Heart right ventricle (tissue), 16 donors: Measurements from ENCODE around the gene KLF1. TPM values are rescaled to one million over a fixed set of nuclear protein-coding genes. Genes with fewer than 3 reads are reported as not detected.
"Not testable (repeated sequence)": the region's sequence is repeated elsewhere in the genome, so short reads cannot be mapped to it uniquely, and the experiment has no call there.

Source experiments
- ATAC-seq, 8 donors: fragments of 200-7000 bp; cut with Tn5 transposase; one replicate each; pipeline ENCODE4 v1.9.1; 2020; ENCODE audit warnings: mild to moderate bottlenecking in 8 of 8, moderate library complexity in 8 of 8, moderate number of reproducible peaks in 1 of 8
- DNase-seq, 2 donors: peaks; one replicate each; pipeline ENCODE4 v3.0.0-alpha.2; 2020
- H3K27ac ChIP-seq, 10 donors: fragments of 200-600 bp; sonication (generic) in 2 of 10; one replicate each; pipeline versions ENCODE4 v1.5.0 to v1.8.0; 2020 to 2022; ENCODE audit warnings: mild to moderate bottlenecking in 3 of 10
- H3K27me3 ChIP-seq, 7 donors: fragments of 200-600 bp; one replicate each; pipeline ENCODE4 v1.8.0; 2021 to 2022; ENCODE audit warnings: mild to moderate bottlenecking in 2 of 7
- H3K36me3 ChIP-seq, 9 donors: fragments of 200-600 bp; sonication (generic) in 1 of 9; one replicate each; pipeline versions ENCODE4 v1.5.0 to v1.8.0; 2020 to 2022; ENCODE audit warnings: mild to moderate bottlenecking in 2 of 9
- H3K4me1 ChIP-seq, 9 donors: fragments of 200-600 bp; sonication (generic) in 1 of 9; one replicate each; pipeline versions ENCODE4 v1.5.0 to v1.8.0; 2020 to 2022; ENCODE audit warnings: mild to moderate bottlenecking in 4 of 9
- H3K4me3 ChIP-seq, 10 donors: fragments of 200-600 bp; sonication (generic) in 2 of 10; one replicate each; pipeline versions ENCODE4 v1.5.0 to v1.8.0; 2020 to 2022; ENCODE audit warnings: mild to moderate bottlenecking in 7 of 10, moderate library complexity in 2 of 10
- H3K9me3 ChIP-seq, 11 donors: fragments of 200-600 bp in 10 of 11; sonication (generic) in 2 of 11; one replicate each; pipeline versions ENCODE4 v1.5.0 to v1.8.0; 2013 to 2022; ENCODE audit warnings: mild to moderate bottlenecking in 2 of 11, control low read depth in 1 of 11, moderate library complexity in 1 of 11
- WGBS, 2 donors: extraction: QIAGEN DNeasy Blood & Tissue Kit; methylation state at CpG; one replicate each; pipeline ENCODE4 v1.1.7; 2013; ENCODE audit warnings: inconsistent platforms in 1 of 2; 5-methylcytosine and 5-hydroxymethylcytosine counted together
- intact Hi-C, 10 donors: fragments of 100-400 bp; cut with DNase I; formaldehyde crosslinking; loops; one replicate each; pipeline versions ENCODE4 v1.11.1 to v1.14.2; 2022
- polyA plus RNA-seq, 2 donors: library from polyadenylated mRNA; stranded (reverse); fragments of 200-250 nt; gene quantifications; one replicate each; pipeline ENCODE4 v1.2.3, GENCODE V29; 2013
- total RNA-seq, 10 donors: library from RNA; stranded (reverse); fragmentation: NEBNext Ultra II Directional in 3 of 10; extraction: Animal tissue kit (Norgen Biotek cat#: 25700) in 3 of 10; gene quantifications; one replicate each; pipeline versions ENCODE4 v1.2.1 to v1.2.4, GENCODE V29; 2021 to 2023
- TF ChIP-seq, protein P1 (sequence below), 9 donors: fragments of 200-600 bp; sonication (generic) in 2 of 9; IDR thresholded peaks; one replicate each; pipeline versions ENCODE4 v1.5.0 to v1.8.0; 2021 to 2022; ENCODE audit warnings: antibody characterized with exemption in 9 of 9, mild to moderate bottlenecking in 5 of 9, moderate library complexity in 1 of 9
- donor health status: Arrhythmogenic right ventricular cardiomyopathy.
- donor health status: ischemic (EF 13 %, LVEDD 7.1; RV severe dilation, severe dysfunction).
- donor health status: healthy with polysubstance abuse.
- donor health status: DM: no; HTN: yes; CAD: no.
- donor health status: DM: no; HTN: no; CAD: no.
- donor health status: ischemic (EF 25% LVEDD 6.9; RV normal size, moderate dysfunction).
- donor health status: ischemic (EF 25% LVEDD 5.7; RV mildly dilated, moderate dysfunction).
- donor health status: healthy.
- donor health status: DM: yes; HTN: yes; CAD: no.
- donor health status: Ischemic cardiomyopathy.
- donor health status: ischemic (EF 35%, LVEDD 5.7; RV mildly dilated, moderate dysfunction).
- donor health status: nonischemic (EF 11% LVEDD 7.7; RV severe dilation, severe dysfunction).
- donor health status: DM: yes; HTN: yes; CAD: no.
- donor health status: PGD.
- donor health status: ischemic (EF 29% LVEDD 5.4; RV normal size, mild dysfunction).
- donor health status: nonischemic (EF 23%, LVEDD 6.1; RV moderate dilation, normal function).

The KLF1 gene
- total and polyA plus RNA-seq, 12 donors = 0.13 TPM; not detected in 11

DNA sequence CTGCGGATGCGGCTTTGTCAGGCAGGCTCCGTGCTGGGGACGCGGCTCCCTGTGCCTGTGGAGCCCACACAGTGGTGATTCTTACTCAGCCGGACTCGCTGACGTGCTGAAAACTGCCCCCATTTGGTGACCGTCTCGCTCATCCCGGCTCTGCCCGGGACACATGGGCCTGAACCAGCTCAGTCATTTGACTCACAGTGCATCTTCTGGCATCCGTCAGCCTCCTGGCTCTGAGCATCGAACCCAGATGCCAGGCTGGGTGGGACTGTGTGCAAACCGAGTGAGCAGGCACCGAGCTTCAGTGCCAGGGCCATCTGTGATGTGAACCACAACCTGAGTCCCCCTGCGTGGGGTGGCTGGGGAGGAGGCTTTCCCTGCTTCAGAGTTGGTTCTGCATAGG, 9.5 kb upstream of the KLF1 start:
- ATAC-seq = no peak
- Histone ChIP-seq H3K36me3 (peaks cover 0 to 75% (median 0%) of the 10 kb centered on the region in 9 donors), H3K27ac (no peak overlapping the region), H3K27me3 (no peaks in the 10 kb centered on the region), H3K9me3 (no peaks in the 10 kb centered on the region), H3K4me3 (no peak overlapping the region), H3K4me1 (peaks cover 6 to 12% (median 9%) of the 10 kb centered on the region in 9 donors)
- TF ChIP-seq, protein P1, sequence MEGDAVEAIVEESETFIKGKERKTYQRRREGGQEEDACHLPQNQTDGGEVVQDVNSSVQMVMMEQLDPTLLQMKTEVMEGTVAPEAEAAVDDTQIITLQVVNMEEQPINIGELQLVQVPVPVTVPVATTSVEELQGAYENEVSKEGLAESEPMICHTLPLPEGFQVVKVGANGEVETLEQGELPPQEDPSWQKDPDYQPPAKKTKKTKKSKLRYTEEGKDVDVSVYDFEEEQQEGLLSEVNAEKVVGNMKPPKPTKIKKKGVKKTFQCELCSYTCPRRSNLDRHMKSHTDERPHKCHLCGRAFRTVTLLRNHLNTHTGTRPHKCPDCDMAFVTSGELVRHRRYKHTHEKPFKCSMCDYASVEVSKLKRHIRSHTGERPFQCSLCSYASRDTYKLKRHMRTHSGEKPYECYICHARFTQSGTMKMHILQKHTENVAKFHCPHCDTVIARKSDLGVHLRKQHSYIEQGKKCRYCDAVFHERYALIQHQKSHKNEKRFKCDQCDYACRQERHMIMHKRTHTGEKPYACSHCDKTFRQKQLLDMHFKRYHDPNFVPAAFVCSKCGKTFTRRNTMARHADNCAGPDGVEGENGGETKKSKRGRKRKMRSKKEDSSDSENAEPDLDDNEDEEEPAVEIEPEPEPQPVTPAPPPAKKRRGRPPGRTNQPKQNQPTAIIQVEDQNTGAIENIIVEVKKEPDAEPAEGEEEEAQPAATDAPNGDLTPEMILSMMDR (IDR thresholded peaks at IDR 0.05) = no peak
- intact Hi-C loops = no loop called here
- WGBS, 2 donors = 96 to 97% methylated on average over 17 of the region's 17 CpGs
- no peak for DNase-seq

DNA sequence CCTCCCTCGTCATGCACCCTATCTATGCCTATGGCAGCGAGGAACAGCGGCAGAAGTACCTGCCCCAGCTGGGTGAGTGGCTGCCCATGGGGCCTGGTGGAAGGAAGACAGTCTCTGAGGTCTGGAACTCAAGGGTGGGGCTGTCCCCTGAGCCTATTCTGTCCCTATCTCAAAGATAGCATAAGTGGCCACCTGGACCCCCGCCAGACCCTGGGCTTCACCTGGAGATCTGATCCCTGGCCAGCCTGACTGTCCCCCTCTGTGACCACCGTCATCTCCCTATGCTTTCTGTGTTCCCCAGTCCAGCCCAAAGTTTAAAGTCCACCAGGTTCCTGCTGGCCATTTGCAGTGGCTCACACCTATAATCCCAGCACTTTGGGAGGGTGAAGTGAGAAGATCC, 6.6 kb upstream of the KLF1 start:
- DNase-seq = no peak
- peaks cover 0 to 57% (median 0%) of the 10 kb centered on the region in 9 donors for H3K36me3 ChIP-seq
- no peak overlapping the region for H3K4me3 ChIP-seq
- no peak overlapping the region for H3K27ac ChIP-seq
- H3K9me3 ChIP-seq = no peaks in the 10 kb centered on the region
- TF ChIP-seq, protein P1 (IDR thresholded peaks at IDR 0.05) = no peak
- no peaks in the 10 kb centered on the region for H3K27me3 ChIP-seq
- H3K4me1 ChIP-seq = peaks cover 6 to 18% (median 12%) of the 10 kb centered on the region in 9 donors
- intact Hi-C loops = no loop called here
- WGBS, 2 donors = 92 to 95% methylated on average over 5 of the region's 5 CpGs
- no peak for ATAC-seq

DNA sequence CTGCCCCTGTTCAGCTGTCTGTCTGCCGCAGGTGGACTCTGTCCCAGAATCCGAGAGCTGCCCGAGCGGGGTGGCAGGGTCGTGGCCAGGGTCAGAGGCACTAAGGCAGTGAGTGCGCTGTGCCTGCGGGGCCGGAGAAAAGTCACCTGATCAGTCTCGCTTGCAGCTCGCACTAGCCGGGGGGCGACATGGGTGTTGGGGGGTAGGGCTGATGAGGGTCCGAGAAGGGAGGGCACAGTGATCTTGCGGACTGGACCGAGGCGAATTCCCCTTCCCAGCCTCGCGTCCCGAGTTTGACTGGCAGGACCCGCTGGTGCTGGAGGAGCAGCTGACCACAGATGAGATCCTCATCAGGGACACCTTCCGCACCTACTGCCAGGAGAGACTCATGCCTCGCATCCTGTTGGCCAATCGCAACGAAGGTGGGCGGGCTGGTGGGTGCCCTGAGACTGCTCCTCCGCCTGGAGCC, 4.6 kb upstream of the KLF1 start:
- ATAC-seq = peak in 2 of 8 donors; percentile 1

GRCh38 chr19:12890787-12891552, 4.0 kb upstream of the KLF1 start, which contains the start of gene GCDH:
TSS of gene GCDH (plus strand) at chr19:12891160. CDS start at chr19:12891305, 145 bp downstream.
- whole genome bisulfite sequencing, 2 donors = 0% methylated on average over 49 of the region's 49 CpGs
- Histone ChIP-seq H3K27ac (peak within 1 kb of the TSS in 9 of 10 donors; percentile 54 to 85 (median 77)), H3K27me3 (peaks cover 0 to 12% (median 5%) of the 10 kb centered on the region in 7 donors), H3K36me3 (peaks cover 0 to 30% (median 0%) of the 10 kb centered on the region in 9 donors), H3K9me3 (no peaks in the 10 kb centered on the region), H3K4me3 (peak within 1 kb of the TSS; percentile 54 to 99 (median 90)), H3K4me1 (peaks cover 6 to 20% (median 12%) of the 10 kb centered on the region in 9 donors)
- TF ChIP-seq, protein P1 (IDR thresholded peaks at IDR 0.05) = peak in 1 of 9 donors; percentile 10
- DNase-seq (peak; percentile 93 to 98), ATAC-seq (peak; percentile 96 to 99 (median 99))
- intact Hi-C loops = no loop called here

More for the DNA sequence above, 4.6 kb upstream of the KLF1 start:
- Histone ChIP-seq H3K9me3 (no peaks in the 10 kb centered on the region), H3K4me3 (peak overlapping the region; percentile 54 to 99 (median 90)), H3K4me1 (peaks cover 6 to 18% (median 12%) of the 10 kb centered on the region in 9 donors), H3K27me3 (peaks cover 0 to 6% (median 0%) of the 10 kb centered on the region in 7 donors), H3K36me3 (peaks cover 0 to 37% (median 0%) of the 10 kb centered on the region in 9 donors), H3K27ac (peak overlapping the region in 9 of 10 donors; percentile 54 to 85 (median 77))
- TF ChIP-seq, protein P1 (IDR thresholded peaks at IDR 0.05) = no peak
- intact Hi-C loops = no loop called here
- DNase-seq = no peak
- 7 to 8% methylated on average over 25 to 26 of the region's 26 CpGs for WGBS, 2 donors

DNA sequence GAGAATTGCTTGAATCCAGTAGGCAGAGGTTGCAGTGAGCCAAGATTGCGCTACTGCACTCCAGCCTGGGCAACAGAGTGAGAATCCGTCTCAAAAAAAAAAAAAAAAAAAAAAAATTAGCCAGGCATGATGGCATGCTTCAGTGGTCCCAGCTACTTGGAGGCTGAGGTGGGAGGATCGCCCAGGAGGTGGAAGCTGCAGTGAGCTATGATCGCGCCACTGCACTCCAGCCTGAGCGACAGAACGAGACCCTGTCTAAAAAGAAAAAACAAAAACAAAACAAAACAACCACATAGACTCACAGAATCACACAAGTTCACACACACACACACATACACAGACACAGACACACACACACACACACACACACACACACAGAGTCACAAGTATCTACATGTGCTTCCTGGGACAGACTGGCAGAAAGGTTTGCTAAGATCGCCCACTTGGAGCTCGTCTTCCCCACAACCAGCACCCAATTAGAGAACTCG, 3.3 kb upstream of the KLF1 start:
- DNase-seq, H3K9me3 ChIP-seq, ATAC-seq, intact Hi-C loops: not testable (repeated sequence)
- 29 to 35% methylated on average over 10 of the region's 10 CpGs for WGBS, 2 donors
- Histone ChIP-seq H3K27me3 (peaks cover 0 to 19% (median 11%) of the 10 kb centered on the region in 7 donors), H3K4me3 (peak overlapping the region in 8 of 10 donors; percentile 54 to 99 (median 90)), H3K27ac (peak overlapping the region in 2 of 10 donors; percentile 77 to 85), H3K36me3 (peaks cover 0 to 24% (median 0%) of the 10 kb centered on the region in 9 donors), H3K4me1 (peaks cover 7 to 26% (median 18%) of the 10 kb centered on the region in 9 donors)
